Thymus (tissue), 11 donors: ENCODE results near the gene ADGRA1. TPM values are rescaled to one million over a fixed set of nuclear protein-coding genes. Genes with fewer than 3 reads are reported as not detected.

Experiments
- DNase-seq, 9 donors: peaks; one replicate each; pipeline ENCODE4 v3.0.0-alpha.2; 2013; ENCODE audit warnings: low spot score in 9 of 9, low read depth in 6 of 9, missing footprints in 1 of 9
- H3K27ac ChIP-seq, 2 donors: one replicate each; pipeline ENCODE4 v1.5.1; 2013; ENCODE audit warnings: control low read depth in 1 of 2, low read depth in 1 of 2, low read length in 1 of 2, mild to moderate bottlenecking in 1 of 2, moderate library complexity in 1 of 2
- H3K27me3 ChIP-seq, 2 donors: one replicate each; pipeline ENCODE4 v1.5.1; 2013; ENCODE audit warnings: low read length in 1 of 2; ENCODE audit not compliant: control insufficient read depth in 2 of 2, insufficient read depth in 1 of 2
- H3K36me3 ChIP-seq, 2 donors: one replicate each; pipeline ENCODE4 v1.5.1; 2013; ENCODE audit warnings: low read length in 1 of 2, mild to moderate bottlenecking in 1 of 2, moderate library complexity in 1 of 2; ENCODE audit not compliant: control insufficient read depth in 2 of 2, insufficient read depth in 2 of 2
- H3K4me1 ChIP-seq, 2 donors: one replicate each; pipeline ENCODE4 v1.5.1; 2013; ENCODE audit warnings: low read length in 2 of 2; ENCODE audit not compliant: control insufficient read depth in 2 of 2, insufficient read depth in 2 of 2
- H3K4me3 ChIP-seq, 2 donors: one replicate each; pipeline ENCODE4 v1.5.1; 2013; ENCODE audit warnings: low read length in 2 of 2, control low read depth in 1 of 2, mild to moderate bottlenecking in 1 of 2
- H3K9me3 ChIP-seq, 2 donors: one replicate each; pipeline ENCODE4 v1.5.1; 2013; ENCODE audit warnings: low read length in 1 of 2, mild to moderate bottlenecking in 1 of 2; ENCODE audit not compliant: control insufficient read depth in 2 of 2, insufficient read depth in 1 of 2
- WGBS: extraction: QIAGEN DNeasy Blood & Tissue Kit; methylation state at CpG from one replicate; pipeline ENCODE4 v1.1.7; 2013; 5-methylcytosine and 5-hydroxymethylcytosine counted together
- polyA plus RNA-seq: library from polyadenylated mRNA; stranded (reverse); fragments of 200-250 nt; gene quantifications from one replicate; pipeline ENCODE4 v1.2.3, GENCODE V29; 2013
- total RNA-seq: library from RNA; stranded (reverse); fragments of 120-200 nt; gene quantifications from one replicate; pipeline ENCODE4 v1.2.4, GENCODE V29; 2013
- donor health status: healthy.

The ADGRA1 gene
- total and polyA plus RNA-seq, 2 donors: 0.02 TPM; not detected in 1

GRCh38 chr10:133060466-133060865 is 27.3 kb upstream of the ADGRA1 start:
- DNase-seq: no peak
- H3K27me3 ChIP-seq: no peaks in the 10 kb centered on the region
- 95% methylated on average over 17 of the region's 17 CpGs for WGBS
- H3K9me3 ChIP-seq: peaks cover 1 to 16% of the 10 kb centered on the region in 2 donors
- H3K27ac ChIP-seq: no peak overlapping the region
- no peaks in the 10 kb centered on the region for H3K4me1 ChIP-seq
- H3K4me3 ChIP-seq: no peak overlapping the region
- no peaks in the 10 kb centered on the region for H3K36me3 ChIP-seq

DNA sequence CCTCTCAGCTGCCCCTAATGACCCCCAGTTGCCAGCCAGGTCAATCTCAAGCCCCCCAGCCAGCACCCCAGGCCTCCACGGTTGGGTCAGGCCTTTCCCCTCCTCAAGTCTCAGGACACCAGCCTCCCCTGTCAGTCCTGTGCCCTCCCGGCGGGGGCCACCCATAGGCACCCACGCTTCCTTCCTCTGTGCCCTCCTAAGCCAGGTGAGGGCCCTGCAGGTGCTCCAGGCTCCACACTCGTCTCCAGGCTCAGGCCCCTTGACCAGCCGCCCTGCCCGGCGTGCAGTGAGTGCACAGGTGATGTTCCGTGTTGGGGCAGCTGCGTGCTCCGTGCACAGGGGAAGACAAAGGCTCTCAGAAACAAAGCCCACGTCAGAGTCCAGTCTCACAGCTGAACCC is 26.8 kb upstream of the ADGRA1 start:
- no peaks in the 10 kb centered on the region for H3K27me3 ChIP-seq
- no peak overlapping the region for H3K27ac ChIP-seq
- DNase-seq: no peak
- H3K9me3 ChIP-seq: peaks cover 1 to 15% of the 10 kb centered on the region in 2 donors
- H3K4me3 ChIP-seq: no peak overlapping the region
- WGBS: 84% methylated on average over 12 of the region's 12 CpGs
- H3K36me3 ChIP-seq: no peaks in the 10 kb centered on the region
- H3K4me1 ChIP-seq: no peaks in the 10 kb centered on the region

DNA sequence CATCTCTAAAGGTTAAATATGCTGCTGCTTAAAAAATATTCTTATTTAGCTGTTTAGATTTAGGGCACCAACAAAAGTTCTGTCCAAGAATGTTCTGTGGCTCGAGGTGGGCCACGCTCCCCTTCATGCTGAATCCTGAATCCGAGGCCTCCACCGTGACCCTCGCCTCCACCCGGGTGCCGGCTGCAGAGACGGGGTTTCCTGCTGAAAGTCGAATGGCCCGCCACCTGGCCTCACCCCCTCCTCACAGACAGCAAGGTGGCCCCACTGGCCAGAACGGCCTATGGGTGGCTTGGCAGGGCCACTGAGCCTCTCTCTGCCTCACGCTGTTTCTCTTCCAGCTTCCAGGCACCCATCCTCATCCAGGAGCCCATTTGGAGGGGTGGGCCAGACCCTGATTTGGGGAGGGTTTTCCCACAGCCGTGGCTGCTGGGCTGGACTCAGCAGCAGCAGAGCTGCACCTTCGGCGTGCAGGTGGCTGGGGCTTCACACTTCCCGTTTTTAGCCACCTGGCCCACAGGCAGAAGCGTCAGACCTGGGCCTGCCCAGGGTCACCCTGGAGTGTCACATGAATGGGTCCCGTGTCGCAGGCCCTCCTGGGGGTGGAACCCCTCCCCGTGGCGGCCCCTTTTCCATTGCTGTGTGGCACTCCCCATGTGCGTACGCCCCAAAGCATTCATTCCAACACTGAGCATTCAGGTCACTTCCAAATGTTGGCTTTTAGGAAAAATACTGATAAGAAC is 26.3 kb upstream of the ADGRA1 start:
- Histone ChIP-seq H3K27me3 (no peaks in the 10 kb centered on the region), H3K9me3 (peaks cover 1 to 13% of the 10 kb centered on the region in 2 donors), H3K4me1 (no peaks in the 10 kb centered on the region), H3K36me3 (no peaks in the 10 kb centered on the region), H3K27ac (no peak overlapping the region), H3K4me3 (no peak overlapping the region)
- 78% methylated on average over 23 of the region's 23 CpGs for WGBS
- no peak for DNase-seq

GRCh38 chr10:133062085-133062484 is 25.6 kb upstream of the ADGRA1 start:
- 94% methylated on average over 23 of the region's 23 CpGs for WGBS
- H3K27ac ChIP-seq: no peak overlapping the region
- no peaks in the 10 kb centered on the region for H3K4me1 ChIP-seq
- H3K9me3 ChIP-seq: peaks cover 1 to 13% of the 10 kb centered on the region in 2 donors
- H3K27me3 ChIP-seq: no peaks in the 10 kb centered on the region
- H3K4me3 ChIP-seq: no peak overlapping the region
- DNase-seq: no peak
- no peaks in the 10 kb centered on the region for H3K36me3 ChIP-seq

DNA sequence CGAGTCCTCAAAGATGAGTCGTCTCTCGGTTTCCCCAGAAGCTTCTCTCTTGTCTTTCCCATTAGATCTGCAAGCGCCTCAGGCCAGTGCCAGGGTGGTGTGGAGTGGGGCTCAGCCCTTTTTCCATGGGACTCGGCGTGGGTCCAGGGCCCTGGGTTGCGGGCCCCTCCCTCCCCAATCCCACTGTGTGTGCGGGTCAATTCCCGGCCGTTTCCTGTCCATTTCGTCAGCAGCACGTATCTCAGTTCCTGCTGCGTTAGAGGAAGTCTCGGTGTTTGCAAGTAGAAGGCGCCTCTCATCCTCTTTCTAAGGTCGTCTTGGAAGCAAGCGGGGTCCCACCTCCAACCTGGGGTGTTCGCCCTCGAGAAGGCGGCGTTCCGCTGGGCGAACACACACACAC is 25.1 kb upstream of the ADGRA1 start:
- H3K27ac ChIP-seq: no peak overlapping the region
- peaks cover 1 to 13% of the 10 kb centered on the region in 2 donors for H3K9me3 ChIP-seq
- H3K36me3 ChIP-seq: no peaks in the 10 kb centered on the region
- 48% methylated on average over 23 of the region's 23 CpGs for WGBS
- no peak for DNase-seq
- H3K4me3 ChIP-seq: no peak overlapping the region
- no peaks in the 10 kb centered on the region for H3K27me3 ChIP-seq
- no peaks in the 10 kb centered on the region for H3K4me1 ChIP-seq

- Histone ChIP-seq H3K27ac (no peak overlapping the region), H3K4me1 (no peaks in the 10 kb centered on the region), H3K36me3 (no peaks in the 10 kb centered on the region), H3K27me3 (no peaks in the 10 kb centered on the region), H3K4me3 (no peak overlapping the region), H3K9me3 (no peaks in the 10 kb centered on the region)
- WGBS: 92% methylated on average over 26 of the region's 26 CpGs
- DNase-seq: no peak
These were observed 20.3 kb upstream of the ADGRA1 start for GRCh38 chr10:133067149-133068105.

GRCh38 chr10:133068111-133069032 is 19.4 kb upstream of the ADGRA1 start:
- Histone ChIP-seq H3K27me3 (no peaks in the 10 kb centered on the region), H3K4me1 (no peaks in the 10 kb centered on the region), H3K27ac (no peak overlapping the region), H3K9me3 (no peaks in the 10 kb centered on the region), H3K4me3 (no peak overlapping the region), H3K36me3 (no peaks in the 10 kb centered on the region)
- DNase-seq: no peak
- WGBS: 91% methylated on average over 24 of the region's 24 CpGs

DNA sequence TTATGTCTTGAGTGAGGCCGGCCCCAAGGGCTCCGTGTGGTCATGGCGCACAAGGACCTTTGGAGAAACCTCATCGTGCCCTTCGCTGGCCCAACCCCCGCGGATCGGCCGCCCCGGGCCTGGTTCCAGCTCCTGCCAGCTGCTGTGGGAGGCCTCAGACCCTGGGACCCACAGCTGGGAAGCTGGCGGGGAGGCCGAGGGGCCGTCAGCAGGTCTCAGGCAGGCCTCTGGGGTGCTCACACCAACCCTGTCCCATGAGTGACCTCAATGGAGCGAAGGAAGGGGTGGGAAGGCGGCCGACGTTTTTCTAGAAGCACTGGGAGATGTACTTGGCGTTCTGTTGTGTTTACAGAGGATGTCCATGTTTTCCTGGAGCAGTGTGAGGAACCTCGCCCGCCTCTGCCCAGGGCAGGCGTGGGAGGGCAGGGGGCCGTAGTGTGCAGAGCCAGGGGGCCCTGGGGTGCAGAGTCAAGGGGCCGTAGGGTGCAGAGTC is 18.6 kb upstream of the ADGRA1 start:
- H3K27ac ChIP-seq: no peak overlapping the region
- no peaks in the 10 kb centered on the region for H3K9me3 ChIP-seq
- H3K4me1 ChIP-seq: no peaks in the 10 kb centered on the region
- no peaks in the 10 kb centered on the region for H3K36me3 ChIP-seq
- no peak for DNase-seq
- H3K27me3 ChIP-seq: no peaks in the 10 kb centered on the region
- H3K4me3 ChIP-seq: no peak overlapping the region
- 91% methylated on average over 23 of the region's 23 CpGs for WGBS
